ENCODE results near the gene ATP6V0B. TPM values are rescaled to one million over a fixed set of nuclear protein-coding genes. Genes with fewer than 3 reads are reported as not detected.

Gene ATP6V0B
- total RNA-seq, 1 donor: 104 TPM

GRCh38 chr1:44012941-44013609 is 38.3 kb downstream of the ATP6V0B start:
- TF ChIP-seq CTCF (IDR thresholded peaks at IDR 0.05; ENCODE audit: insufficient read depth, low read depth, low read length): no peak

GRCh38 chr1:44013949-44014348 is 39.2 kb downstream of the ATP6V0B start:
- no peak overlapping the region for H3K4me3 ChIP-seq (ENCODE audit: low read depth, low read length)
- TF ChIP-seq CTCF (IDR thresholded peaks at IDR 0.05; ENCODE audit: insufficient read depth, low read depth, low read length): no peak
- DNase-seq (ENCODE audit: low read depth): no peak

More at GRCh38 chr1:44012941-44013609, 38.3 kb downstream of the ATP6V0B start:
- no peak for DNase-seq (ENCODE audit: low read depth)
- H3K4me3 ChIP-seq (ENCODE audit: low read depth, low read length): no peak overlapping the region

- H3K4me3 ChIP-seq (ENCODE audit: low read depth, low read length): no peak overlapping the region
- DNase-seq (ENCODE audit: low read depth): no peak
- no peak for TF ChIP-seq CTCF (IDR thresholded peaks at IDR 0.05; ENCODE audit: insufficient read depth, low read depth, low read length)
Observed at GRCh38 chr1:44014365-44015104, 39.8 kb downstream of the ATP6V0B start.

- no peak for DNase-seq (ENCODE audit: low read depth)
- no peak overlapping the region for H3K4me3 ChIP-seq (ENCODE audit: low read depth, low read length)
- no peak for TF ChIP-seq CTCF (IDR thresholded peaks at IDR 0.05; ENCODE audit: insufficient read depth, low read depth, low read length)
Observed at GRCh38 chr1:44015206-44015605, 40.4 kb downstream of the ATP6V0B start.

GRCh38 chr1:44016041-44016889 is 41.5 kb downstream of the ATP6V0B start:
- H3K4me3 ChIP-seq (ENCODE audit: low read depth, low read length): no peak overlapping the region
- no peak for TF ChIP-seq CTCF (IDR thresholded peaks at IDR 0.05; ENCODE audit: insufficient read depth, low read depth, low read length)
- DNase-seq (ENCODE audit: low read depth): no peak

GRCh38 chr1:44016890-44017400 is 42.2 kb downstream of the ATP6V0B start:
- TF ChIP-seq CTCF (IDR thresholded peaks at IDR 0.05; ENCODE audit: insufficient read depth, low read depth, low read length): no peak
- no peak overlapping the region for H3K4me3 ChIP-seq (ENCODE audit: low read depth, low read length)
- no peak for DNase-seq (ENCODE audit: low read depth)
